VCaP (cell line): ENCODE measurements around the gene CNPPD1.

Experiments
- H3K27ac ChIP-seq: fragments of 450-650 bp; 2 replicates; pipeline ENCODE4 v1.5.1; 2017
- TF ChIP-seq, protein P1 (sequence below): fragments of 450-650 bp; conservative IDR thresholded peaks from 2 replicates; pipeline ENCODE4 v1.5.1; 2017; ENCODE audit warnings: mild to moderate bottlenecking, moderate library complexity

Gene CNPPD1

DNA sequence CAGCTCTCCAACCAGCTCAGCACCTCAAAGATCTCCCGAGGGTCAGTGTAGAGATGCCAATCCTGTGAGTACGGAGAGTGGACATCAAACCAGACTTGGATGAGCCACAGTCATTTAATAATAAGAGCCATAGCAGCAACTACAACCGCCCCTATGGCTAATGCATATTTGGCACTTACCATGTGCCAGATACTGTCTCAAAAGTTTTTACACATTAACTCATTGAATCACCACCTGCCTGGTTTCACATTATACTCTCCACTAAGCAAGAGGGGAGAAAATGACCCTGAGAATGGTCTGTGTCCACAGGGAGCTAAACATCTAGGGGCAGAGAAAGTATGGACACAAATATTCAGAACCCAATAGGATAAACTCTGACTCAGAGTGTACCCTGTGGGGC is 2.6 kb downstream of the CNPPD1 start:
- TF ChIP-seq, protein P1, sequence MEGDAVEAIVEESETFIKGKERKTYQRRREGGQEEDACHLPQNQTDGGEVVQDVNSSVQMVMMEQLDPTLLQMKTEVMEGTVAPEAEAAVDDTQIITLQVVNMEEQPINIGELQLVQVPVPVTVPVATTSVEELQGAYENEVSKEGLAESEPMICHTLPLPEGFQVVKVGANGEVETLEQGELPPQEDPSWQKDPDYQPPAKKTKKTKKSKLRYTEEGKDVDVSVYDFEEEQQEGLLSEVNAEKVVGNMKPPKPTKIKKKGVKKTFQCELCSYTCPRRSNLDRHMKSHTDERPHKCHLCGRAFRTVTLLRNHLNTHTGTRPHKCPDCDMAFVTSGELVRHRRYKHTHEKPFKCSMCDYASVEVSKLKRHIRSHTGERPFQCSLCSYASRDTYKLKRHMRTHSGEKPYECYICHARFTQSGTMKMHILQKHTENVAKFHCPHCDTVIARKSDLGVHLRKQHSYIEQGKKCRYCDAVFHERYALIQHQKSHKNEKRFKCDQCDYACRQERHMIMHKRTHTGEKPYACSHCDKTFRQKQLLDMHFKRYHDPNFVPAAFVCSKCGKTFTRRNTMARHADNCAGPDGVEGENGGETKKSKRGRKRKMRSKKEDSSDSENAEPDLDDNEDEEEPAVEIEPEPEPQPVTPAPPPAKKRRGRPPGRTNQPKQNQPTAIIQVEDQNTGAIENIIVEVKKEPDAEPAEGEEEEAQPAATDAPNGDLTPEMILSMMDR = no peak
- peak overlapping the region; percentile 98; the same call in 1 of the 2 replicates for H3K27ac ChIP-seq

DNA sequence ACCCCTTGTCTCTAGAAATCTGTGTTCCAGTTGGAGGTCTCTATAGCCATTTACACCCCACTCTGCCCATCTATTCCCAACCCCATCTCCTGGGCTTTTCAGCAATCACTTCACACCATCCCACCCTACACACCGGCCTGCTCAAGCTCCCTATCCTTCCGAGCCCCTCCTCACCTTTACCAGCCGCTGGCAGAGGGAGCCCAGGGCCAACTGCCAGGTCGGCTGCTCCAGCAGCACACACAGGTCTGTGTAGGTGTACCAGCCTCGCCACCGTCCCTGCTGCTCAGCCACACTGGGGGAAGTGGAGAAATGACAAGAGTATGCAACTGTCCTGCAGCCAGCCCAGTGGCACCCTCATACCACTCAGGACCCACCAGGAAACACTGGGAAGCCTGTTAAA is 3.5 kb downstream of the CNPPD1 start:
- no peak overlapping the region; the same call in 1 of the 2 replicates for H3K27ac ChIP-seq
- TF ChIP-seq, protein P1 = no peak

DNA sequence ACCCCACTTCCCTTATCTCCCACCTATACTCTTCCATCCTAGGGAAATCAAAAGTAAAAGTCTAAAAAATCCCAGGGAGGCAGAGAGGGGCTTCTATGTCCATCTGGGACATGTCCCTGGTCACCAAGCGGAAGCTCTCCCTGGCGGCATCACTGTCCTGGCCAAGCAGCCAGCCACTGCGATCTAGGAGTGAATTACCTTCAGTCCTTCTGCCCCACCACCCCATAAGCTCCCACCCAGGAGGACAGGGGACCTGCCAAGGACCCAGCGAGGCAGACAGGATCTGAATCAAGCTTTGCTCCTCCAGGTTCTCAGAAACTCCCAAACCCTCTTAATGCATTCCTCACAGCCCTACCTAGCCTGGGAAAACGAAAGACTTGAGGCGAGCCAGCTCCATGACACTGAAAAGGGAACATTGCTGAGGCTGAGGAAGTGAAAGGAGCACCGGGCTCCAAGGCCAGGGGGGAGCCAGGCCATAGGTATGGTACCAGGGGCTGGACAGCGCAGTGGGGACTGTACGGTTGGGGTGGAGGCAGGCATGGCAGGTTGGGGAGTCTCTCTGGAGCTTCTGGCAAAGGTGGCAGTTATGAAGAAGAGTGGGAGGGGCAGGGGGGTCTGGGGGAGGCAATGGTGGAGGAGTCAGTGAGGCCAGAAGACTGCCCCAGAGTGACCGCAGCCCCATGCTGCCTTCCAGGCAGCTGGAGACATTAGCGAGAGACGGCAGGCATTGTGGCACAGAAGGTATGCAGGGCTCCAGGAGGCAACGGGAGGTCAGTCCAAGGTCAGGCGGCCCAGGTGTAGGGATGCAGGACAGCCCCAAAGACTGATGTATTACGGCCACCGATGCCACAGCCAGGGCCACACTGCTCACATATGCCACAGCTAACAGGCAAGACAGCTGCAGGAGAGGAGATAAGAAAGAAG is 4.2 kb downstream of the CNPPD1 start:
- TF ChIP-seq, protein P1 = no peak
- H3K27ac ChIP-seq = no peak overlapping the region

DNA sequence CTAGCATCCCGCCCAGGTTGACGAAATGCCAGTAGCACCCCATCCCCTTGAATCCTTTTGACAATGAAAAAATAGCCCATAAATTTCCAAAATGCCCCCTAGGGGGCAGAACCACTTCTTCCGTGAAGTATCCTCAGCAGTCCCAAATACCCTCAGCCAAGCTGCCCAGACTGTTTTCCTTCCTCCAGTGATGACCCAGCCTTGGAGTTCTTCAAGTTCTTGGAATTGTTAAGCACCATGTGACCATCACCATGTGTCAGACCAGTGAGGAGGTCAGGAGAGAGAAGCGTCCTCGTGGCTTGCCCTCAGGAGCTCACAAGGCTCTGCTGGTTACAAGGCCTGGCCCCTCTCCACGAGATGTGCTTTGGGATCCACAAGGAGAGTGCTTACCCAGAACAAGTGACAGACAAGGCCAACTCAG is 5.5 kb downstream of the CNPPD1 start:
- TF ChIP-seq, protein P1 = peak; percentile 75
- H3K27ac ChIP-seq = no peak overlapping the region

DNA sequence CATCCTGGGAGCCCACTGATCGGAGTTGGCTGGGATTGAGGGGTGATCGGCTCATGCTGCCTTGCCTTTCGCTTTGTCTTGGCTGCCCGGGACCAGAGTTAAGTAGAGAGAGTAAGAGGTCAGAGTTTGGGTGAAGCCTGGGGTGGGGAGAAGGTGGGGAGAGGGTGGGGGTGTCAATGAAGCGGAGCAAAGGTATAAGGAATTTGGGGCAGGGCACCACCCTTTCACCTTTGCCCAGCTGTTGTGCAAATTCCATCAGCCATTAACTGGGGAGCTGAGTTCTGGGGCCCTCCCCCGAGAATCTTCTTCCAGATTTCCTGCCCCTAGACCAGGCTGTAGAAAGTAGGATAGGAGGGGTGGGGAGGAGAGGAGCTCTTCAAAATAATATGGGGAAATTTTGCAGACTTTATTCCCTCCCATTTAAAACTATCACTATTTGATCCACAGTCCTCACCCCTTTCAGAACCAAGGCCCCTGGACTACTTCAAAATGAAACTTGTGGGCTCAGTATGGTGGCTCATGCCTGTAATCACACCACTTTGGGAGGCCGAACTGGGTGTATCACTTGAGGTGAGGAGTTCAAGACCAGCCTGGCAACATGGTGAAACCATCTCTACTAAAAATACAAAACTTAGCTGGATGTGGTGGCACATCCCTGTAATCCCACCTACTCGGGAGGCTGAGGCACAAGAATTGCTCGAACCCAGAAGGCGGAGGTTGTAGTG is 6.6 kb downstream of the CNPPD1 start, which contains the start of gene SLC23A3:
Gene SLC23A3 (minus strand): TSS at position 100 of the 725 bp plus-strand sequence. CDS start 45 bp downstream, at position 55.
- TF ChIP-seq, protein P1 = no peak
- no peak within 1 kb of the TSS for H3K27ac ChIP-seq

DNA sequence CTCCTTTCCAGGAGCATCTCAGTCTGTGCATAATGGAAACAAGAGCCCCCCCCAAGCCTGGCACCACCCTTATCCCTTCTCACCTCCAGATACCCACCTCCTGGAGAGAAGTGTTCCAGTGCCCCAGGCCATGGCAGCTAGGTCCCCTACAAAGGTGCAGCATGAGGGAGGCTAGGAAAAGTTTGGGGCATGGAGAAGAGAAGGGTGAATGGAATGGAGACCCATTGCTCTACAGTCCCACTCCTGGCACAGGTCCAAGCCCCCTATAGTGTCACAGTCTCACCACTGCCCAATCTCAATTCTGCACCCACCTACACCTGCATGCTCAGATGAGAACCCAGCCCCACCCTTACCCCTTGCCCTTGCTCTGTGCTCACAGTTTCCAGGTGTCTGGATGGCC is 7.8 kb downstream of the CNPPD1 start:
- H3K27ac ChIP-seq = no peak overlapping the region
- TF ChIP-seq, protein P1 = no peak

DNA sequence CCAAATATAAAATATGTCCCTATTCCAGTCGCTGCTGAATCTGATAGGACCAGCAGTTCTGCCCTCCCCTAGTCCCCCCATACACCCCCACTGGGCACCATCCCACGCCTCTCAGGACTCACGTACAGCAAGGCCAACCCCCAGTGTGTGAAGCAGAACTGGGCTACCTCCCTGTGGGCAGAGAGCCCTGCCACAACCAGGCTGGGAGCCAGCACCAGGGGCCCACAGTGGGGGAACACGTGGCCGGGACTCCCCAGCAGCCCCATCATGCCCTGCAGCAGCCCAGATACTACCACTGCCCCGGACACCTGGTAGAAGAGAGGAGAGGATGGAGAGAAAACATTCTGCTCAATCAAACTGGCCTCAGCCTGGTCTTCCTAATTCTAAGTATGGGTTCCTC is 8.2 kb downstream of the CNPPD1 start:
- TF ChIP-seq, protein P1 = no peak
- no peak overlapping the region for H3K27ac ChIP-seq
